NCI-H82 treated with DMSO at 0.1 percent for 48 hours (cell line): ENCODE measurements around the gene LDB2.

Source experiments
- DNase-seq: peaks from one replicate; lab custom pipeline; 2025; ENCODE audit not compliant: unreplicated experiment; lab: John Stamatoyannopoulos, UW

Gene LDB2

GRCh38 chr4:16844816-16845586 lies 53.4 kb downstream of the LDB2 start:
- DNase-seq: no peak

- no peak for DNase-seq
Measured at GRCh38 chr4:16843831-16844508, 54.5 kb downstream of the LDB2 start.

GRCh38 chr4:16838226-16838875 lies 60.1 kb downstream of the LDB2 start:
- DNase-seq: no peak

- no peak for DNase-seq
Measured at GRCh38 chr4:16837475-16837874, 61.0 kb downstream of the LDB2 start.

- no peak for DNase-seq
Measured at GRCh38 chr4:16836324-16836723, 62.1 kb downstream of the LDB2 start.

- no peak for DNase-seq
Measured at GRCh38 chr4:16835597-16836247, 62.7 kb downstream of the LDB2 start.

GRCh38 chr4:16834814-16835213 lies 63.6 kb downstream of the LDB2 start:
- DNase-seq: no peak

GRCh38 chr4:16833722-16834121 lies 64.7 kb downstream of the LDB2 start:
- no peak for DNase-seq

GRCh38 chr4:16830081-16830480 lies 68.4 kb downstream of the LDB2 start:
- DNase-seq: no peak

- no peak for DNase-seq
Measured at GRCh38 chr4:16827794-16828724, 70.4 kb downstream of the LDB2 start.

- DNase-seq: no peak
Measured at GRCh38 chr4:16827045-16827444, 71.4 kb downstream of the LDB2 start.

GRCh38 chr4:16826406-16826910 lies 72.0 kb downstream of the LDB2 start:
- no peak for DNase-seq

- DNase-seq: no peak
Measured at GRCh38 chr4:16824278-16824806, 74.1 kb downstream of the LDB2 start.

GRCh38 chr4:16820329-16820728 lies 78.1 kb downstream of the LDB2 start:
- DNase-seq: no peak

- DNase-seq: no peak
Measured at GRCh38 chr4:16819652-16820051, 78.8 kb downstream of the LDB2 start.

GRCh38 chr4:16818005-16818404 lies 80.4 kb downstream of the LDB2 start:
- no peak for DNase-seq

GRCh38 chr4:16817286-16817685 lies 81.2 kb downstream of the LDB2 start:
- DNase-seq: no peak

- no peak for DNase-seq
Measured at GRCh38 chr4:16814361-16814760, 84.1 kb downstream of the LDB2 start.

GRCh38 chr4:16812041-16812440 lies 86.4 kb downstream of the LDB2 start:
- no peak for DNase-seq

GRCh38 chr4:16809943-16810342 lies 88.5 kb downstream of the LDB2 start:
- DNase-seq: no peak
